NB4 (cell line): ENCODE results near the gene BCL2L13.
"Not testable (repeated sequence)": the region's sequence is repeated elsewhere in the genome, so short reads cannot be mapped to it uniquely, and the experiment has no call there.

Experiments used
- DNase-seq: peaks from one replicate; pipeline ENCODE4 v3.0.0; 2010; ENCODE audit warnings: low read depth
- H3K4me3 ChIP-seq: one replicate; pipeline ENCODE4 v1.5.1; 2011; ENCODE audit warnings: mild to moderate bottlenecking, low read depth, low read length, moderate library complexity
- CTCF ChIP-seq: IDR thresholded peaks from one replicate; pipeline ENCODE4 v1.5.1; 2012; ENCODE audit warnings: low read depth, low read length
- MAX ChIP-seq: IDR thresholded peaks from 2 replicates; pipeline ENCODE4 v1.6.1; 2011; ENCODE audit warnings: low read depth, low read length
- MYC ChIP-seq: IDR thresholded peaks from 2 replicates; pipeline ENCODE4 v1.6.1; 2011; ENCODE audit warnings: low read depth, low read length
- POLR2A ChIP-seq: IDR thresholded peaks from 2 replicates; pipeline ENCODE4 v1.6.1; 2011; ENCODE audit warnings: mild to moderate bottlenecking; ENCODE audit not compliant: insufficient read length; ENCODE audit errors: extremely low read depth

BCL2L13 gene

GRCh38 chr22:17754233-17754925 lies 115.8 kb downstream of the BCL2L13 start:
- H3K4me3 ChIP-seq, result no peak overlapping the region
- DNase-seq, result peak; percentile 41
- TF ChIP-seq CTCF (peak; percentile 30), POLR2A (no peak), MYC (no peak)

GRCh38 chr22:17761138-17761488 lies 122.6 kb downstream of the BCL2L13 start:
- no peak for TF ChIP-seq POLR2A
- TF ChIP-seq CTCF, result no peak
- DNase-seq, result no peak
- H3K4me3 ChIP-seq, result no peak overlapping the region

GRCh38 chr22:17763442-17763841 lies 124.9 kb downstream of the BCL2L13 start:
- not testable (repeated sequence) for H3K4me3 ChIP-seq, DNase-seq

- DNase-seq, result no peak
- no peak overlapping the region for H3K4me3 ChIP-seq
- no peak for TF ChIP-seq CTCF
- no peak for TF ChIP-seq MAX
- no peak for TF ChIP-seq POLR2A
- TF ChIP-seq MYC, result no peak
Observed at GRCh38 chr22:17764036-17764435, 125.5 kb downstream of the BCL2L13 start.

GRCh38 chr22:17764852-17765251 lies 126.3 kb downstream of the BCL2L13 start:
- not testable (repeated sequence) for DNase-seq, H3K4me3 ChIP-seq

- TF ChIP-seq MYC (no peak), CTCF (no peak), MAX (no peak), POLR2A (no peak)
- H3K4me3 ChIP-seq, result no peak overlapping the region
- DNase-seq, result no peak
Observed at GRCh38 chr22:17767233-17768065, 128.9 kb downstream of the BCL2L13 start.

- no peak for DNase-seq
- H3K4me3 ChIP-seq, result no peak overlapping the region
- TF ChIP-seq CTCF (no peak), POLR2A (no peak)
Observed at GRCh38 chr22:17769013-17769715, 130.6 kb downstream of the BCL2L13 start.
